Endodermal cell (in vitro differentiated cells): ENCODE results near the gene UPB1. TPM values are rescaled to one million over a fixed set of nuclear protein-coding genes. Genes with fewer than 3 reads are reported as not detected.

Experiments
- DNase-seq: peaks from one replicate; pipeline ENCODE4 v3.0.0-alpha.2; 2017
- H3K27ac ChIP-seq: 2 replicates; pipeline ENCODE4 v1.5.1; 2013; ENCODE audit warnings: mild to moderate bottlenecking, low read depth, low read length, moderate library complexity
- H3K27me3 ChIP-seq: 2 replicates; pipeline ENCODE4 v1.6.1; 2013; ENCODE audit warnings: mild to moderate bottlenecking, low read length, moderate library complexity; ENCODE audit not compliant: insufficient read depth, control insufficient read depth, poor library complexity, severe bottlenecking
- H3K36me3 ChIP-seq: 2 replicates; pipeline ENCODE4 v1.7.0; 2013; ENCODE audit warnings: mild to moderate bottlenecking, low read length, moderate library complexity; ENCODE audit not compliant: control insufficient read depth, insufficient read depth
- H3K4me1 ChIP-seq: one replicate; pipeline ENCODE4 v1.7.0; 2013; ENCODE audit warnings: low read length; ENCODE audit not compliant: control insufficient read depth, insufficient read depth
- H3K4me3 ChIP-seq: 2 replicates; pipeline ENCODE4 v1.5.1; 2013; ENCODE audit warnings: mild to moderate bottlenecking, low read length, moderate library complexity
- H3K9ac ChIP-seq: 2 replicates; pipeline ENCODE4 v1.6.1; 2013; ENCODE audit warnings: mild to moderate bottlenecking, low read length, moderate library complexity; ENCODE audit not compliant: poor library complexity, severe bottlenecking; ENCODE audit errors: extremely low read depth
- H3K9me3 ChIP-seq: 2 replicates; pipeline ENCODE4 v1.6.1; 2013; ENCODE audit warnings: mild to moderate bottlenecking, low read length, moderate library complexity; ENCODE audit not compliant: control insufficient read depth
- H3K27ac Mint-ChIP-seq: 2 replicates; pipeline ENCODE4 v1.8.0; 2020; ENCODE audit warnings: mixed read lengths
- H3K27me3 Mint-ChIP-seq: 2 replicates; pipeline ENCODE4 v1.8.0; 2021; ENCODE audit warnings: mild to moderate bottlenecking, mixed read lengths; ENCODE audit not compliant: insufficient read depth
- H3K36me3 Mint-ChIP-seq: 2 replicates; pipeline ENCODE4 v1.8.0; 2020; ENCODE audit warnings: low read depth, mixed read lengths
- H3K4me1 Mint-ChIP-seq: 2 replicates; pipeline ENCODE4 v1.8.0; 2020; ENCODE audit warnings: mixed read lengths
- H3K4me3 Mint-ChIP-seq: 2 replicates; pipeline ENCODE4 v1.8.0; 2020; ENCODE audit warnings: mild to moderate bottlenecking, moderate library complexity, mixed read lengths
- H3K9me3 Mint-ChIP-seq: 2 replicates; pipeline ENCODE4 v1.8.0; 2020; ENCODE audit warnings: mild to moderate bottlenecking, mixed read lengths
- CTCF ChIP-seq: fragments of 200-600 bp; sonication (generic); conservative IDR thresholded peaks from 2 replicates; pipeline ENCODE4 v1.5.0; 2021; ENCODE audit warnings: antibody characterized with exemption, mild to moderate bottlenecking
- WGBS, 2 experiments: methylation state at CpG; one replicate each; pipeline versions ENCODE4 v1.1.5 to v1.1.7; 2013; ENCODE audit warnings: missing lambda C conversion rate in 2 of 2, mixed read lengths in 1 of 2; ENCODE audit not compliant: insufficient coverage in 1 of 2, insufficient read length in 1 of 2; 5-methylcytosine and 5-hydroxymethylcytosine counted together
- total RNA-seq, 2 donors: library from RNA; stranded (reverse); fragmentation: NEBNext Ultra II Directional in 1 of 2; extraction: Animal tissue kit (Norgen Biotek cat#: 25700) in 1 of 2; gene quantifications; 2 replicates in 1 of 2; 3 replicates in 1 of 2; pipeline ENCODE4 v1.2.1, GENCODE V29; 2021

UPB1 gene
- total RNA-seq, 2 donors from 2014 or later, result 0.40 TPM; not detected in 1

GRCh38 chr22:24564376-24565058 lies 69.4 kb downstream of the UPB1 start:
- no peaks in the 10 kb centered on the region for H3K27me3 ChIP-seq
- no peaks in the 10 kb centered on the region for H3K9me3 ChIP-seq
- Mint-ChIP-seq H3K4me3 (no peak overlapping the region), H3K27ac (peak overlapping the region; percentile 18), H3K27me3 (no peaks in the 10 kb centered on the region), H3K36me3 (peaks cover 47% of the 10 kb centered on the region), H3K9me3 (no peaks in the 10 kb centered on the region), H3K4me1 (no peaks in the 10 kb centered on the region)
- no peak overlapping the region for H3K27ac ChIP-seq
- peaks cover 78% of the 10 kb centered on the region for H3K36me3 ChIP-seq
- DNase-seq, result no peak
- WGBS, 2 experiments, result 91 to 94% methylated on average over 2 of the region's 2 CpGs
- no peaks in the 10 kb centered on the region for H3K4me1 ChIP-seq
- H3K4me3 ChIP-seq, result no peak overlapping the region
- H3K9ac ChIP-seq, result no peak overlapping the region
- no peak for TF ChIP-seq CTCF

- Mint-ChIP-seq H3K36me3 (peaks cover 51% of the 10 kb centered on the region), H3K27ac (peak overlapping the region; percentile 32), H3K27me3 (no peaks in the 10 kb centered on the region), H3K4me3 (no peak overlapping the region), H3K4me1 (no peaks in the 10 kb centered on the region), H3K9me3 (no peaks in the 10 kb centered on the region)
- Histone ChIP-seq H3K9ac (no peak overlapping the region), H3K4me1 (no peaks in the 10 kb centered on the region), H3K27me3 (no peaks in the 10 kb centered on the region), H3K36me3 (peaks cover 80% of the 10 kb centered on the region), H3K27ac (no peak overlapping the region), H3K4me3 (no peak overlapping the region), H3K9me3 (no peaks in the 10 kb centered on the region)
- 88 to 100% methylated on average over 2 of the region's 2 CpGs for WGBS, 2 experiments
- DNase-seq, result no peak
- TF ChIP-seq CTCF, result no peak
These were observed 69.9 kb downstream of the UPB1 start for GRCh38 chr22:24565077-24565476.

GRCh38 chr22:24566899-24567511 lies 71.9 kb downstream of the UPB1 start:
- H3K4me3 ChIP-seq, result no peak overlapping the region
- peak overlapping the region; percentile 12 for H3K27ac Mint-ChIP-seq
- H3K36me3 ChIP-seq, result peaks cover 84% of the 10 kb centered on the region
- no peak for TF ChIP-seq CTCF
- no peaks in the 10 kb centered on the region for H3K27me3 ChIP-seq
- no peaks in the 10 kb centered on the region for H3K9me3 Mint-ChIP-seq
- H3K27ac ChIP-seq, result no peak overlapping the region
- H3K4me1 ChIP-seq, result no peaks in the 10 kb centered on the region
- H3K9ac ChIP-seq, result no peak overlapping the region
- H3K9me3 ChIP-seq, result no peaks in the 10 kb centered on the region
- H3K4me3 Mint-ChIP-seq, result no peak overlapping the region
- no peaks in the 10 kb centered on the region for H3K4me1 Mint-ChIP-seq
- no peaks in the 10 kb centered on the region for H3K27me3 Mint-ChIP-seq
- WGBS, 2 experiments, result 93 to 94% methylated on average over 8 of the region's 8 CpGs
- H3K36me3 Mint-ChIP-seq, result peaks cover 55% of the 10 kb centered on the region
- no peak for DNase-seq
